Activated T-cell treated with anti-CD3 and anti-CD28 coated beads for 1 hour (primary cell): ENCODE measurements around the gene NID1.

Experiments
- DNase-seq: peaks from one replicate; pipeline ENCODE4 v3.0.0-alpha.2; 2020; ENCODE audit warnings: low read depth

NID1 gene, protein sequence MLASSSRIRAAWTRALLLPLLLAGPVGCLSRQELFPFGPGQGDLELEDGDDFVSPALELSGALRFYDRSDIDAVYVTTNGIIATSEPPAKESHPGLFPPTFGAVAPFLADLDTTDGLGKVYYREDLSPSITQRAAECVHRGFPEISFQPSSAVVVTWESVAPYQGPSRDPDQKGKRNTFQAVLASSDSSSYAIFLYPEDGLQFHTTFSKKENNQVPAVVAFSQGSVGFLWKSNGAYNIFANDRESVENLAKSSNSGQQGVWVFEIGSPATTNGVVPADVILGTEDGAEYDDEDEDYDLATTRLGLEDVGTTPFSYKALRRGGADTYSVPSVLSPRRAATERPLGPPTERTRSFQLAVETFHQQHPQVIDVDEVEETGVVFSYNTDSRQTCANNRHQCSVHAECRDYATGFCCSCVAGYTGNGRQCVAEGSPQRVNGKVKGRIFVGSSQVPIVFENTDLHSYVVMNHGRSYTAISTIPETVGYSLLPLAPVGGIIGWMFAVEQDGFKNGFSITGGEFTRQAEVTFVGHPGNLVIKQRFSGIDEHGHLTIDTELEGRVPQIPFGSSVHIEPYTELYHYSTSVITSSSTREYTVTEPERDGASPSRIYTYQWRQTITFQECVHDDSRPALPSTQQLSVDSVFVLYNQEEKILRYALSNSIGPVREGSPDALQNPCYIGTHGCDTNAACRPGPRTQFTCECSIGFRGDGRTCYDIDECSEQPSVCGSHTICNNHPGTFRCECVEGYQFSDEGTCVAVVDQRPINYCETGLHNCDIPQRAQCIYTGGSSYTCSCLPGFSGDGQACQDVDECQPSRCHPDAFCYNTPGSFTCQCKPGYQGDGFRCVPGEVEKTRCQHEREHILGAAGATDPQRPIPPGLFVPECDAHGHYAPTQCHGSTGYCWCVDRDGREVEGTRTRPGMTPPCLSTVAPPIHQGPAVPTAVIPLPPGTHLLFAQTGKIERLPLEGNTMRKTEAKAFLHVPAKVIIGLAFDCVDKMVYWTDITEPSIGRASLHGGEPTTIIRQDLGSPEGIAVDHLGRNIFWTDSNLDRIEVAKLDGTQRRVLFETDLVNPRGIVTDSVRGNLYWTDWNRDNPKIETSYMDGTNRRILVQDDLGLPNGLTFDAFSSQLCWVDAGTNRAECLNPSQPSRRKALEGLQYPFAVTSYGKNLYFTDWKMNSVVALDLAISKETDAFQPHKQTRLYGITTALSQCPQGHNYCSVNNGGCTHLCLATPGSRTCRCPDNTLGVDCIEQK

GRCh38 chr1:236064674-236065508 is at the start of gene NID1:
NID1 (minus strand) TSS chr1:236065090; CDS start chr1:236065079, 11 bp downstream.
- peak; percentile 15 for DNase-seq

GRCh38 chr1:236114076-236114747 is 49.3 kb upstream of the NID1 start:
- no peak for DNase-seq

DNA sequence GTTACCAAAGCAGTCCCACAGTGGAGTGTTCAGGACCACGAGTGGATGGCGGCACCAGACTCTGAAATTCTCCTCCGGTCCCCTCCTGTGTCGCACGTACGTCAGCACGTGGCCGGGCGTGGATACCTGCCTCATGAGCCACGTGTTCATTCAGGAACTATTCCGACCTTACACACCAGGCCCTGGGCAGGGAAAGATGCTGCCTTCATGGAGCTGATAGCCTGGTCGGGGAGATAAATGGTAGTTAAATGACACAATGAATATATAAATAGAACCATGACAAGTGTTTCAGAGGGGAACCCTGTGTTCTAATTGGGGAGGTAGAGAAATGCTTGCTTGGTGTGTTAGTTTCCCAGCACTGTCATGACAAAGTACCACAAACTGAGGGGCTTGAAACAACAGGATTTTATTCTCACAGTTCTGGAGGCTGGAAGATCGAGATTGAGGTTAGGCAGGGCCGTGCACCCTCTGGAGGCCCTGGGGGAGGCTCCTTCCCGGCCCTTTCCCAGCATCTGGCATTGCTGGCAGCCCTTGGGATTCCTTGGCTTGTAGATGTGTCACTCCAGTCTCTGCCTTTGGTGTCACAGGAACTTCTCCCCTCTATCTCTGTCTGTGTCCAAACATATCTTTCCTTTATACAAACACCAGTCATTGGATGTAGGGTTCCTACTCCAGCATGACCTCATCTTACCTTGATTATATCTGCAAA is 48.6 kb upstream of the NID1 start:
- DNase-seq: no peak

DNA sequence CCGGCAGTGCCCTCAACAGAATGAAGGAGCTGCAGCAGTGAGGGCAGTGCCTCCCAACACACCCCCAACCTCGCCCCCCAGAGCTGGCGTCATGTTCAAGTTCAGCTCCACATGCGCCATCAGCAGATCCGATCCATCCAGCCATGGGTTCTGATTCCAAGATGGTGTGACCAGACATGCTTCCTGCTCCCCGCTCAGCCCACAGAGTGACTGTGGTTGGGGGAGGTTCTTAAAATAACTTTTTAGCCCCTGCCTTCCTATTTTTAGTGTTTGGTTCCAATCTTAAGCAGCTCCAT is 47.4 kb upstream of the NID1 start:
- no peak for DNase-seq

- no peak for DNase-seq
Measured at GRCh38 chr1:236111527-236112331, 46.8 kb upstream of the NID1 start.

DNA sequence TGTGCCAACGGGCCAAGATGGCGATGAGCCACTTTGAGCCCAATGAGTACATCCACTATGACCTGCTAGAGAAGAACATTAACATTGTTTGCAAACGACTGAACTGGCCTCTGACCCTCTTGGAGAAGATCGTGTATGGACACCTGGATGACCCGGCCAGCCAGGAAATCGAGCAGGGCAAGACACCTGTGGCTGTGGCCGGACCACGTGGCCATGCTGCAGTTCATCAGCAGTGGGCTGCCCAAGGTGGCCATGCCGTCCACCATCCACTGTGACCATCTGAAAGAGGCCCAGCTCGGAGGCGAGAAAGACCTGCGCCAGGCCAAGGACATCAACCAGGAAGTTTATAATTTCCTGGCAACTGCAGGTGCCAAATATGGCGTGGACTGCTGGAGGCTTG is 45.2 kb upstream of the NID1 start:
- no peak for DNase-seq

DNA sequence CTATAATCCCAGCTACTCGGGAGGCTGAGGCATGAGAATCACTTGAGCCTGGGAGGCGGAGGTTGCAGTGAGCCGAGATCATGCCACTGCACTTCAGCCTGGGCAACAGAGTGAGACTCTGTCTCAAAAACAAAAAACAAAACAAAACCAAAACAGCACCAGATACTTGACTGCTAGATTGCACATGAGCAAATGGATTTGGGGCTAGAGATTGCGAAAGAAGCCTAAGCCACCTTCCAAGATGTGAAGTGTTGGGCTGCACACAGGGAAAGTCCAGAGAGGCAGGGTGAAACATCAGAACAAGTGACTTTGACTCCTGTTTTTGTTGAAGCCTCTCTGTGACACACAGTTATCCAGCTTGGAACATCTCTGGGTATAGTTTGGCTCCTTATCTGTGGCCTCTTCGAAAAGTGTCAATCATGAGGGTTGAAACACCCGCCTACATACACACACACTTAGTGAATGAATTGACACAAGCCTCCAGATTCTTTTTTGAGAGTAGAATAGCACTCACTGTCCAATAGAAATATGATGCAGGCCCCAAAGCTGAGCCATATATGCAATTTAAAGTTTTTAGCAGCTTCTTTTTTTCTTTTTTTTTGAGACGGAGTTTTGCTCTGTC is 43.2 kb upstream of the NID1 start:
- no peak for DNase-seq

- DNase-seq: no peak
Measured at GRCh38 chr1:236107121-236107907, 42.4 kb upstream of the NID1 start.

- peak; percentile 50 for DNase-seq
Measured at GRCh38 chr1:236103646-236104218, 38.8 kb upstream of the NID1 start.

- no peak for DNase-seq
Measured at GRCh38 chr1:236103059-236103458, 38.2 kb upstream of the NID1 start.

DNA sequence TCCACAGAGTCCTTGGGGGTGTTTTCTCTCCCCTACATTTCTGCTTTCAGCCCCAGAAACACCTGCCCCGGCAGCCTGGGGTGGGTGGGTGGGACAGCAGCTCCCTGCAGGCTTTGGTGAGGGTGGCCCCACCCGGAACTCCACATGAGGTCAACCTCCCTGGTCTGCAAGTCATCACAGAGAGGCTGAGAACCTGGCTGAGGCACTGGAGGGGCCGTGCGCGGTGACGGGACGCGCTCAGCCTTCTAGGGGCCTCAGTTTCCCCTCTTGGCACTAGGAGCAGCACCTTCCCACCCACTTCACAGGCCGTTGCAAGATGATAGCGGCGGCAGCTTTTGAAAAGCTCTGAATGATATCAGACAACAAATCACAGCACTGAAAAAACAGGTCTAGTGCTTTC is 37.7 kb upstream of the NID1 start:
- DNase-seq: no peak

DNA sequence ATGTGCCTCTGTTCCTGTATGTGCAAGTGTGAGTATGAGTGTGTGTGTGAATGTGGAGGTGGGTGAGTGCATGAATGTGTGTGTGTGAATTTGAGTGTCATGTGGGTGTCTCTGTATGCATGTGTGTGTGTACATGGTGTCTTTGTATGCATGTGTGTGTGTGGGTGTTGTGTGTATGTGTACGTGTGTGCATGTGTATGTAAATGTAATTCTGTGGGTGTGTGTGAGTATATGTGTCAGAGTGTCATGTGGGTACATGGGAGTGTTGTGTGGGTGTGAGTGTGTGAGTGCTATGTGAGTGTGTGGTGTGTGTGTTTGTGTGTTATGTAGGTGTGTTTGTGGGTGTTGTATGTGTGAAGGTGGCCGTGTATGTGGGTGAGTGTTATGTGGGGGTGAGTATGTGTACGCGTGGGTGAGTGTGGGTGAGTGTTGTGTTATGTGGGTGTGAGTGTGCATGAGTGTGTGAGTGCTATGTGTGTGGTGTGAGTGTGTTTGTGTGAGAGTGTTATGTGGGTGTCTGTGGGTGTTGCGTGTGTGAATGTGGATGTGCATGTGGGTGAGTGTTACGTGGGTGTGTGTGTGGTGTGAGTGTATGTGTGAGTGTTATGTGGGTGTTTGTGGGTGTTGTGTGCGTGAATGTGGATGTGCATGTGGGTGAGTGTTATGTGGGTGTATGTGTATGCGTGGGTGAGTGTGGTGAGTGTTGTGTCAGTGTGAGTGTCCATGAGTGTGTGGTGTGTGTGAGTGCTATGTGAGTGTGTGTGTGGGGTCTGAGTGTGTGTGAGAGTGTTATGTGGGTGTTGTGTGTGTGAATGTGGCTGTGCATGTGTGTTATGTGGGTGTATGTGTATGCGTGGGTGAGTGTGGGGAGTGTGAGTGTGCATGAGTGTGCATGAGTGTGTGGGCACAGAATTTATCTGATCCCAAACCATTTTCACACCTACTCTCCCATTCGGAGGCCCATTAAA is 36.6 kb upstream of the NID1 start:
- no peak for DNase-seq

DNA sequence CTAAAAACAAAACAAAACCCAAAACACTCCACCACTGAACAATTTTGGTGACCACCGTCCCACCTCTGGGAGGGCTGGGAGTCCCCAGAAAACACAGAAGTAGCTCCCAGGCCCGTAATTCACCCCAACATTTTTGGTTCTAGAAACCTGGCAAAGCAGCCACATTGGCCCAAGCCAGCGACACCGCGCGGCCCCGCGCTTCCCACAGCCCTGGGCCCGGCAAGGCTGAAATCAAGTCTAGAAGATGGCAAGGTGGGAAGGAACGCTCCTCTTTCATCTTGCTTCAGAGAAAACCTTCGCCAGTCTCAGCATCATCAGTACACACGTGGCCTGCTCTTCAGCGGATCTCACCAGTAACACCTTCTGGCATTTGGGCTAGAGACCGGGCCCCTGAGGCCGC is 35.9 kb upstream of the NID1 start:
- DNase-seq: no peak

GRCh38 chr1:236099355-236099974 is 34.6 kb upstream of the NID1 start:
- no peak for DNase-seq

GRCh38 chr1:236098267-236098666 is 33.4 kb upstream of the NID1 start:
- DNase-seq: no peak
